SH-SY5Y (cell line): ENCODE measurements around the gene SIX5.

Experiments
- GATA2 ChIP-seq: IDR thresholded peaks from 2 replicates; pipeline ENCODE4 v1.6.1; 2011; ENCODE audit warnings: mild to moderate bottlenecking, low read depth, low read length
- GATA3 ChIP-seq: IDR thresholded peaks from 2 replicates; pipeline ENCODE4 v1.6.1; 2011; ENCODE audit warnings: low read depth, mild to moderate bottlenecking, low read length, moderate library complexity

DNA sequence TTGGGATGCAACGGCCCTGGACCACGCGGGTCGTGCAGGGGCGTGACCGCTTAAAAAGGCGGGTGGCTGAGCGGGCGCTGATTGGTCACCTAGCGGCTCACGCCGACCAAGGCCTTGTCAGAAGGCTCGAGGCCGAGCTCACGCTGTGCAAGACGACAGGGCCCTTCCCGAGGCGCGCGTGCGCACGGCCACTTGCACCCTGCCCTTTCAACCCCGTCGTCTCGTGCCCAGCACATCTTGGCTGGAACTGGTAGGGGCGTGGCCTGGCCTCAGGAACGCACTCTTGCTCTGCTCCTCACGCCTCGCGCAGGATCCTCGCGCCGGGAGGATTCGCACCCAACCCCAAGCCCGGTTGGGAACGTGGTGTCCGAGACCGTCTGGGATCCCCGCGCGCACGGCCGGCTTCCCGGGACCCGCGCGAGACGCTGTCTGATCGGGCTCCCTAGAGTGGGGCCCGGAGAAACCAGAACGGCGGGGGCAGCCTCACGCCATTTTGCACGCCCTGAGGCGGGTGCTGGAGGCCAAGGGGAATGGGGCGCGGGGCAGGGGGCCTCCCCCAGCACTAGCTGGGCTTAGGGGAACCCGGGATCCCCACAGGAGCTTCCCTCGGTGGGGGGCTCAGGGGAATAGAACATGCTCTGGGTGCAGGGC, 35.8 kb downstream of the SIX5 start, which contains the start of gene MEIOSIN:
- TF ChIP-seq GATA2 (no peak), GATA3 (no peak)
